HK-2 (cell line): Measurements from ENCODE around the gene BRINP2.

Experiments
- DNase-seq: peaks from one replicate; pipeline ENCODE4 v3.0.0-alpha.2; 2018; ENCODE audit not compliant: unreplicated experiment

Gene BRINP2, protein sequence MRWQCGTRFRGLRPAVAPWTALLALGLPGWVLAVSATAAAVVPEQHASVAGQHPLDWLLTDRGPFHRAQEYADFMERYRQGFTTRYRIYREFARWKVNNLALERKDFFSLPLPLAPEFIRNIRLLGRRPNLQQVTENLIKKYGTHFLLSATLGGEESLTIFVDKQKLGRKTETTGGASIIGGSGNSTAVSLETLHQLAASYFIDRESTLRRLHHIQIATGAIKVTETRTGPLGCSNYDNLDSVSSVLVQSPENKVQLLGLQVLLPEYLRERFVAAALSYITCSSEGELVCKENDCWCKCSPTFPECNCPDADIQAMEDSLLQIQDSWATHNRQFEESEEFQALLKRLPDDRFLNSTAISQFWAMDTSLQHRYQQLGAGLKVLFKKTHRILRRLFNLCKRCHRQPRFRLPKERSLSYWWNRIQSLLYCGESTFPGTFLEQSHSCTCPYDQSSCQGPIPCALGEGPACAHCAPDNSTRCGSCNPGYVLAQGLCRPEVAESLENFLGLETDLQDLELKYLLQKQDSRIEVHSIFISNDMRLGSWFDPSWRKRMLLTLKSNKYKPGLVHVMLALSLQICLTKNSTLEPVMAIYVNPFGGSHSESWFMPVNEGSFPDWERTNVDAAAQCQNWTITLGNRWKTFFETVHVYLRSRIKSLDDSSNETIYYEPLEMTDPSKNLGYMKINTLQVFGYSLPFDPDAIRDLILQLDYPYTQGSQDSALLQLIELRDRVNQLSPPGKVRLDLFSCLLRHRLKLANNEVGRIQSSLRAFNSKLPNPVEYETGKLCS

DNA sequence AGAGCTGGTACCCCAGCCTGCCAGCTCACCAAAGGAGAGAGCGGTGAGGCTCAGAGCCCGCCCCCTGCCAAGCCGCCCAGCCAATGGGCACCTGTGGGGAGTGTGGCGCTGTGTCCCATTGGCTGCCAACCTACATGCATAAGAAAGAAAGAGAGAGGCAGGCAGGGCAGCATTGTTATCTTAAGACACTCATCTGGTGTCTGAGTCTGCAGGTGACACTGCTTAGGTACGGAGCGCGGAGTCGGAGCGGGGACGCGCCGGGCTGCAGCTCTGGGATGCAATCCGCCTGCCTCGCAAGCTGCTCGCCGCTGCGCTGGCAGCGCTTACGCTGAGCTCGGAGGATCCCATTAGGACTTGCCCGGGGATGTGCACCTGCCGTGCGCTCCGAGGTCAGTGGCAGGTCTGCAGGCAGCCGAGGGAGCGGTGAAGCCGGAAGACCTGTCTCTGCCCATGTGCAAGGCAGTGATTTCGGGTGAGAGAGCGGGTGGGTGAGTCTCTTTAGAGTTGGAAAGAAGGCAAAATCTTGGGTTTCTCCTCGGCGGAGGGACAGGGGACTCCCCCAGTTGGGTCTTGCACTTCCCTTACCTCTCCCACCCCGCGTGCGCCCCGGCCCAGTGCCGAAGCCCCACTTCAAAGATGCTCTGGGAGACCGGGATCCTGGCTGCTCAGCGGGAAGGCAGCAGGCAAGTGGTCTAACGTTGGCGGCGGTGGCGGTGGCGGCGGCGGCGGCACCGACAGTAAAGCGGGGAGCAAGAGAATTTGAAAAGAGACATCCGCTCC, at the start of gene BRINP2:
TSS of gene BRINP2 (plus strand) at position 203 of the 780 bp plus-strand sequence. CDS start 58,919 bp downstream, outside the sequence.
- DNase-seq, result no peak

DNA sequence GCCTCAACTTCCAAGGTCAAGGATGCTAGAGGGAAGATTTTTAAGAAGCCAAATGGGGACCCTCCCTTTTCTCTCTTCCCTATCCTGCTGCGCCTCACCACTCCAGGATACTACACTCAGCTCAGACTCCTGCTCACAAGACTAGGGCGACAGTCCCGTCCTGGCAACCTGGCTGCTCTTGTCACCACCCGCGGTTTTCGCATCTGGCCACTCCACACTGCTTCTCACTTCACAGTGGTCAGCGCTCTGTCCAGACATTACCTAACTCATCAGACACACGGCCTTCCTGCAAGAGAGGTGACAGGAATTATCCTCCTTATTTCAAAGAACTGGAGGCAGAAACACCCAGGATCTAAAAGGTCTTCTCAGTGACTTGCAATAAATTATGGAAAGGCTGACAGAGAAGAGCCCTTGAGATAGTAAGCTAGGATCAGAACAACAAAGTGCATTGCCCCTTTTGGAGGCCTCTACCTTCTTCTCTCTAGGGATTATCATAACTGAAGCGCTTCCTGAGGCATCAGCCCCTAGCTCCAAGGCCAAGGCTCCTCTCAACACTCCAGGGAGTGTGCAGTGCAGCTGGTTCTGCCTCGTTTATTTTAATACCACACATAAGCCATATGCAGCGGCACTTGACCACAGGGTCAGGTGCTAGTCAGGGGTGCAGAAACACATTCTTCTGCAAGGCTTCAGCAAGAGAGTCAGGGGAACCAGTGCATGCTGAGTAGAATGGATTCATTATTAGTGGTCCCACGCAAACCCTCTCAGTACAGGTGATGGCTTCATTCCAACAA, 48.1 kb upstream of the BRINP2 start:
- no peak for DNase-seq

DNA sequence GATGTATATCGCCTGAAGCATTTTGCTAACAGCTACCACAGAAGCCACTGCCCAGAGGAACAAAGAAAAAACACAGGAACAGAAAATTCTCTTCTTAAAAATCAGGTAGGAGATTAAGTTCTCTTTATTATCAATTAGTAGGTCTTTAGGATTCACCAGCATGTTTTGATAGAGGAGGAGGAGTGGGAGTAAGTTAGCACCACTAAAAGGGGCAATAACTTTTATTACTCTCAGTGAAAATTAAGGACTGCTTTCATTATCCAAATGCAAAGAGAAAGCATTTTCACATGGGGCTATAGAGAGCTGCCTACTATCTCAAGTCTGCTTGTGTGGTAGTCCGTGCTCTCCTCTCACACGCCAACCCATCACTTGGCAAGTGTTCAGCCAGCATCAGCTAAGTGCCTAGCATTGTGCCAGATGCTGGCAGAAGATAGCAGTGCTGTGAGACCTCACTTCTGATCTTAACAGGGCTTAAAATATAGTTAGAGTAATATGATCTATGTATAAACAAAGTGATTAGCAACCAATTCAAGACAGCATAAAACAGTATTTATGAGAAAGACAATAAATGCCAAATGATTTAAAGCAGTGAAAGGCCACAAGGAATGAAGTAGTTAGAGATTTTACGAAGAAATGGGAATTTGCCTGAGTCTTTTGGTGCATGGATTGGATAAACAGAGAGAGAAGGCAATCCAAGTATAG, 46.0 kb upstream of the BRINP2 start:
- DNase-seq, result no peak

DNA sequence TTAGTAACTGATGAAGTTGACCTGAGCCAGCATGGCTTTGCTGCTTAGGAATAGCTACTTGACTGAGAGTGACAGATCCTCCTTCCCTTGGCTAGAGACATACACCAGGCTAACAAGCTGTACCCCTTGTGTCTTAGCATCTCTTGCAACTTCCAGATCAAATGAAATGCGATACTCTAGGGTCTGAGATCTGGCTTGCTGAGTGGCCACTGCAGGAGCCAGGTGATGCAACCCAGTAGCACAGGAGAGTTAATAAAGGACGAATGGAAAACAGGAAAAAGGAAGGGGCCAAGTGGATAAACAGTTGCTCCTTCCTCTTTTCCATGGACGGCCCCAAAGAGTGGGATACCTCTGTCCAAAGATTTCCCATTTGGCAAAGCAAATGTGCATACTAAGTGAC, 44.5 kb upstream of the BRINP2 start:
- no peak for DNase-seq

DNA sequence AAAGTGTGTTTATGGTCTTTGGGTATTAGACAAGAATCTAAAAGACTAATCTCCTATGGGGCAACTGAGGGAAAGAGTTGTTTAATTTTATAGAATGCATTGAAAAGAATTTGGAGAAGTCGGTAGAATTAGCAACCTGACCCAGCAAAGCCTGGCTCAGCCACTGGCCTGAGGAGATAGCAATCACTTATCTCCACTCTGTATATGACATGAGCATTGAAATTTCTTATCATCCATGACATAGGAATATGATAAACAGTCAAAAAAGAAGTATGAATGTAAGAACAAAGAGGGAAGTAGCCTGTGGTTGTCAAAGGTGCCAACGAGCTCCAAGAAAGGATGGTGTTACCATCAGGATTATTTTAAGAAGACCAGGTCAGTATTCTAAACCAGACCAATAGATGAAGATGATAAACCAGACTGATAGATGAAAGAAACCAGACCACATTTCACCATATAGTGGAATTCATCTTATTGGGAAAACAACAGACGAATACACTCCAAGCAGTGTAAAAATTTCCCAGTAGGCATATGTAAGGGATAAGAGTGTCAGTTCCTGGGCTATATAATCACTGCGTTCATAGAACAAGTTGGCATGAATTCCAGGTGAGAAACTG, 42.0 kb upstream of the BRINP2 start:
- no peak for DNase-seq

- no peak for DNase-seq
These were observed 40.3 kb upstream of the BRINP2 start for GRCh38 chr1:177130451-177130945.

- DNase-seq, result no peak
These were observed 39.0 kb upstream of the BRINP2 start for GRCh38 chr1:177131723-177132122.

- no peak for DNase-seq
These were observed 38.6 kb upstream of the BRINP2 start for GRCh38 chr1:177132141-177132540.

- no peak for DNase-seq
These were observed 36.7 kb upstream of the BRINP2 start for GRCh38 chr1:177133977-177134538.

DNA sequence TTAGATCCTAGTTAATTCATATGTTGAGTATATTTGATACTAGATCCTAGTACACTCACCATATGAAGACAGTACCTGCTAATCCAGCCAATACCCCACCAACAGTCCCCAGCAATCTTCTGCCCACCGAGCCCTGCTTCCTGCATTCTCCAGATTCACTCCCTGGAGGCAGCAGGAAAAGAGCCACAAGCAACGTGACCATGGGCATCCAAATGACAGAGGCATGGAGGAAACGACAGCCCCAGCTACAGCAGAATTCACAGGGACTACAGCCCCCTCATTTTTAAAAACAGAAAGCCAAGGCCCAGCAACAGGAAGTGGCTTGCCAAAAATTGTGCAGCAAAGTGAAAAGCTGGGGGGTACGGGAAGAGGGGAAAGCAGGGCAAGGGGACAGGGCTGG, 35.5 kb upstream of the BRINP2 start:
- no peak for DNase-seq

- DNase-seq, result no peak
These were observed 32.9 kb upstream of the BRINP2 start for GRCh38 chr1:177137814-177138213.

- DNase-seq, result no peak
These were observed 32.4 kb upstream of the BRINP2 start for GRCh38 chr1:177138347-177138746.

DNA sequence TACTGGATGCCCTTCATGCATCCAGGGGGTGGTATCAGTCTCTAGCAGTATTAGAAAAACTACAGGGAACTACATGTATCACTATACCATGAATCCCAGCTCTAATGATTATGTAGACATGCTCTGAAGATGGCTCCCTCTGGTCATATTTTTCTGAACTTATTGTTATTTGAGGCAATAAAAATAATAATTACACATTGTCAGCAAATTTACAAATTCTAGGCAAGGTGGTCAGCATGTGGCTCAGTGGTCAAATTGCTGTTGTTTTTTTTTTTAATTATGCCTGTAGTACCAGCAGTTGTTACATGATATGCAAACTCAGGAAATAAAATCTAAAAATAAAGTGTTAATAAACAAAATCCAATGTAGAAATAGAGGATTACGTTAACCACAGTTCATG, 28.7 kb upstream of the BRINP2 start:
- no peak for DNase-seq

DNA sequence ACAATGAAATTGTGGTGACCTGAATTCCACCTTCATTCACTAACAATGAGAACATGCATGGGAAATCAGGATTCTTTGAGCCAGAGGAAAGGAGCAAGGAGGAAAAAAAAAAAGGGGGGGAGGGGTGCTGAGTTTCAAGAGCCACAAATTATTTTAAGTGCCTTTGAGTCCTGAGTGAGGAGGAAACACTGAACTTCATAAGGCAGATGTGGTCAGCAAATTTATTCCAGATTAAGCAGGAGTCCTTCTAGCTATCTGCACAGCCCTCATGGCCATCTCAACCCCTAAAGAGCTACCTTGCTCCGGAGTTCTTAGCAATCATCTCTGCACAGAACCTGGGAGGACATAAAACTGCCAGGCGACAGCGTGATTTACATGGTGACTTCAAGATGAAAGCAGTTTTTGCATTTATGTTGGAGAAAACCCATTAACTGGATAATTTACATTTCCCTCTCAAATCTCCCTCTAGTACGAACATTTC, 27.9 kb upstream of the BRINP2 start:
- DNase-seq, result no peak

- DNase-seq, result no peak
These were observed 25.4 kb upstream of the BRINP2 start for GRCh38 chr1:177145106-177146070.

GRCh38 chr1:177146499-177146898, 24.3 kb upstream of the BRINP2 start:
- DNase-seq, result no peak

DNA sequence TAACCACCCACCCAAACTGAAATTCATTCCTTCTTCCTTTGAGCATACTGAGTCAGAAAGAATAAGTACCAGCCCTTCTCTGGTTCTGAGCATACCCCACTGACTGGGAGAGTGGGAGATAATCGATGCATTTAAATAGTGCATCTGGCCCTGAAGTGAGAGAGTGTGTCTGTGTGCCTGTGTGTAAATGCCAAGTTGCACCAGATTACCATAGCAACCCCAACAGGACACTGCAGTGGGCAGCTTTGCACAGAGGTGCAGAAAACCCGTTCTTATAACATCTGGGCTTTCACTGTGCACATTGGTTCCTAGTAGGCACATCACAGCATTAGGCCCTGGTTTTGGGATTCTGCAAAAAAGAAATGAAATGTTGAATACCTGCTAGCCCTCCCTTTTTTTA, 8.5 kb upstream of the BRINP2 start:
- DNase-seq, result no peak

DNA sequence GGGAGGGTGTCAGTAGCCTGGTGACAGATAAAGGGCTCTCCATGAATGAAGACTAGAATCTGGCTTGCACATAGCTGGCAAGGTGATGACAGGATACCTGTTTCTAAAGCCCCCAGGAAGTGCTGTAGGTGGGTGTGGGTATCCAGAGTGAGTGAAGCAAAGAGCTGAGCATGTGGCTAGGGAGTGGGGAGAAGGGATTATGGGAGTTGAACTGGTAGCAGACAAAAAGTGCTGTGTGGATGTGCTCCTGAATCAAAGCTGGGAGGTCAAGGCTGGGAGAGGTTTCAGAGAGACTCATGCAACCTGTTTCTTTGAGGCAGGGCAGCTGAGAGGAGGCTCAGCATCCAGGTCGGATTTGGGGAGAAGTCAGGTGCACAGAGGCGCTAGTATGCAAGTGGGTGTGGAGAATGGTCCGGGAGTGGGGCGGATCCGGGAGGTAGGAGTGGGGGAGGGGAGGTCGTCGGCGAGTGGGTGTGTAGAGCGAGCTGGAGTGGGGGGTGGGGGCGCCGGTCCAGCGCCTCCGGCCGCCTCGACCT, 6.8 kb upstream of the BRINP2 start:
- DNase-seq, result no peak
